Measurements from ENCODE around the gene FKBP5. TPM values are rescaled to one million over a fixed set of nuclear protein-coding genes. Genes with fewer than 3 reads are reported as not detected.

Gene FKBP5
- 23.1 and 36.5 TPM in 2 replicates for total RNA-seq

DNA sequence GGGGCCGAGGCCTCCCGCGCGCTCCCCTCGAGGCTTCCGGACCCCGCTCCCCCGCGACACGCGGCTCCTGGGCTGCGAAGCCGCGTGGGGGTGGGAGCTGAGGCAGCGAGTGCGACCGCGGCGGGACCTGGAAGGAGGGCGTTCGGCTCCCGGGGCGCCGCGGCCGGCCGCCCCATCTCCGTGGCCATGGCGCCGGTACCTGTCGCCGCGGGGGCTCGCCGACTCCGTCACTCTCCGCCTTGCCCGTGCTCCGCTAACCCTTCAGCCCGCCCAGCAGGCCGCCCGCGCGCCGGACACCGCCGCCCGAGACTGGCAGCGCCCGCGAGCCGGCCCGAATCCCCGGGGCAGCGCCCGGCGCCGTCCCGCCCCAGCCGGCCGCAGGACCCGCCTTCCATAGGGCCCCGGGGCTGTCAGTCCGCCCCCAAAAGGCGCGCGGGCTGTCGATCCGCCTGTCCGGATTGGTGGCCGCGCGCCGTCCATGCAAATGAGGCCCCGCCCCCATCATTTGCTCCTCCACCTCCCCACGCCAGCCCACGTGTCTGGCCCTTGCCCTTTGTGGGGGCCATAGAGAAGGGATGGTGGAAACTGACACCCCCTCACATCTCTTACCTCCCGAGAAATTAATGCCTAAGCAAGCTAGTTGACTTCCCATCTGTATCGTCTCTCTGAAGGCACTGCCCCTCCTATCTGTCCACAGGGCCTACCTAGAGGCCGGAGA, at the start of gene FKBP5:
TSS of gene FKBP5 (minus strand) at position 311 of the 718 bp plus-strand sequence. CDS start 46,091 bp downstream, outside the sequence.

DNA sequence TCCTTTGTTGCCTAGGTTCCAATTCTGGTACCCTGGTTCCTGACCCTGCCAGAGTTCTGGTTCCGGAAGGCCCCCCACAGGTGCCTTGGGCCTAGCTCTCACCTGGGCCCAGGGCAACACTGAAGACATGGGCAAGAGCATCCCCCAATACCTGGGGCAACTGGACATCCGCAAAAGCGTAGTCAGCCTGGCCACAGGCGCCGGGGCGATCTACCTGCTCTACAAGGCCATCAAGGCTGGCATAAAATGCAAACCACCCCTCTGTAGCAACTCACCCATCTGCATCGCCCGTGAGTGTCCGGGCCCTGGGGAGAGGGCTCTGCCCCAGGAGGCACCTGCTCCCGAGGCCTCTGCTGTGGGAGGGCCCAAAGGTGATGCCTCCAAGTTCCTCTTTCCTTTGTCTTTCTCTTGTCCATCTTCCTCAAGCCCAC, 48.3 kb upstream of the FKBP5 start, which contains the start of gene ARMC12:
TSS of gene ARMC12 (plus strand) at position 51 of the 431 bp plus-strand sequence. CDS start at position 128, 77 bp downstream.

Other genes with a start within 250 kb of the FKBP5 start
- gene FANCE, start 236.6 kb downstream of the FKBP5 start, total RNA-seq: 7.0 and 9.1 TPM in 2 replicates
- gene RPL10A, start 220.5 kb downstream of the FKBP5 start, total RNA-seq: 1,588 and 2,417 TPM in 2 replicates
- 0.32 and 0.61 TPM in 2 replicates for gene TEAD3, start 191.8 kb downstream of the FKBP5 start, total RNA-seq
- not detected in 2 replicates for gene TULP1, start 176.0 kb downstream of the FKBP5 start, total RNA-seq
- gene ARMC12, start 48.1 kb upstream of the FKBP5 start, total RNA-seq: 0.30 TPM in 1 of 2 replicates, not detected in the other
- not detected in 2 replicates for gene CLPSL2, start 87.7 kb upstream of the FKBP5 start, total RNA-seq
- not detected in 2 replicates for gene CLPSL1, start 92.1 kb upstream of the FKBP5 start, total RNA-seq
- gene CLPS, start 108.4 kb upstream of the FKBP5 start, total RNA-seq: not detected in 2 replicates
- not detected in 2 replicates for gene LHFPL5, start 116.4 kb upstream of the FKBP5 start, total RNA-seq
- gene SRPK1, start 232.2 kb upstream of the FKBP5 start, total RNA-seq: 96.5 and 117 TPM in 2 replicates